Fibroblast of the aortic adventitia (primary cell): Measurements from ENCODE around the gene TAT. TPM values are rescaled to one million over a fixed set of nuclear protein-coding genes. Genes with fewer than 3 reads are reported as not detected.
A peak's percentile ranks its signal among the peaks of the same experiment; 100 is the strongest.

Experiments
- DNase-seq: peaks from one replicate; pipeline ENCODE4 v3.0.0-alpha.2; 2010; ENCODE audit warnings: low read depth
- H3K4me3 ChIP-seq: 2 replicates; pipeline ENCODE4 v1.5.1; 2011; ENCODE audit warnings: low read depth, mild to moderate bottlenecking, control low read depth, low read length, moderate library complexity
- CTCF ChIP-seq: IDR thresholded peaks from 2 replicates; pipeline ENCODE4 v1.5.1; 2011; ENCODE audit warnings: mild to moderate bottlenecking, low read length, control low read depth, inconsistent platforms; ENCODE audit not compliant: insufficient read depth
- total RNA-seq: library from RNA; depleted of rRNA; stranded (reverse); fragments of >200 nt; gene quantifications from 2 replicates; pipeline ENCODE4 v1.2.3, GENCODE V29; 2012; ENCODE audit warnings: low replicate concordance

TAT gene
- total RNA-seq, 1 donor: not detected

GRCh38 chr16:71574702-71575101 is 2.2 kb downstream of the TAT start:
- DNase-seq: no peak
- TF ChIP-seq CTCF: no peak
- no peak overlapping the region for H3K4me3 ChIP-seq

GRCh38 chr16:71573387-71574094 is 3.4 kb downstream of the TAT start:
- TF ChIP-seq CTCF: no peak
- no peak for DNase-seq
- no peak overlapping the region for H3K4me3 ChIP-seq

GRCh38 chr16:71572497-71573116 is 4.3 kb downstream of the TAT start:
- no peak overlapping the region for H3K4me3 ChIP-seq
- DNase-seq: no peak
- no peak for TF ChIP-seq CTCF

GRCh38 chr16:71570144-71570543 is 6.7 kb downstream of the TAT start:
- H3K4me3 ChIP-seq: no peak overlapping the region
- no peak for DNase-seq
- TF ChIP-seq CTCF: no peak

- H3K4me3 ChIP-seq: no peak overlapping the region
- no peak for TF ChIP-seq CTCF
- DNase-seq: no peak
Measured at GRCh38 chr16:71569621-71570020, 7.3 kb downstream of the TAT start.

- peak; percentile 3 for TF ChIP-seq CTCF
- peak; percentile 56 for DNase-seq
- H3K4me3 ChIP-seq: no peak overlapping the region
Measured at GRCh38 chr16:71568551-71568950, 8.3 kb downstream of the TAT start.

GRCh38 chr16:71567931-71568330 is 9.0 kb downstream of the TAT start:
- TF ChIP-seq CTCF: no peak
- no peak for DNase-seq
- no peak overlapping the region for H3K4me3 ChIP-seq
